Central memory CD8-positive, alpha-beta T cell (primary cell): Measurements from ENCODE around the gene HAUS1.
"Not testable (repeated sequence)": the region's sequence is repeated elsewhere in the genome, so short reads cannot be mapped to it uniquely, and the experiment has no call there.

ENCODE experiments used
- ATAC-seq: fragments of 150-1000 bp; cut with Tn5 transposase; replicated peaks from 2 replicates; pipeline ENCODE4 v1.10.0; 2022; ENCODE audit warnings: mild to moderate bottlenecking, moderate FRiP score, moderate number of reproducible peaks; ENCODE audit not compliant: poor library complexity, severe bottlenecking; ENCODE audit errors: extremely low read depth
- DNase-seq, 2 donors: peaks; one replicate each; pipeline ENCODE4 v3.0.0; 2021; ENCODE audit warnings: low spot score in 2 of 2
- H3K27ac Mint-ChIP-seq: one replicate; pipeline ENCODE4 v1.8.0; 2022; ENCODE audit warnings: low read depth, mild to moderate bottlenecking, moderate library complexity, mixed read lengths
- H3K27me3 Mint-ChIP-seq: one replicate; pipeline ENCODE4 v1.8.0; 2022; ENCODE audit warnings: mixed read lengths
- H3K36me3 Mint-ChIP-seq: one replicate; pipeline ENCODE4 v1.8.0; 2022; ENCODE audit warnings: mild to moderate bottlenecking, moderate library complexity, mixed read lengths; ENCODE audit not compliant: insufficient read depth
- H3K4me1 Mint-ChIP-seq: one replicate; pipeline ENCODE4 v1.8.0; 2022; ENCODE audit warnings: mixed read lengths
- H3K4me3 Mint-ChIP-seq: one replicate; pipeline ENCODE4 v1.8.0; 2022; ENCODE audit warnings: mild to moderate bottlenecking, moderate library complexity, mixed read lengths
- H3K9me3 Mint-ChIP-seq: one replicate; pipeline ENCODE4 v1.8.0; 2022; ENCODE audit warnings: mixed read lengths

The HAUS1 gene

GRCh38 chr18:46097801-46098615, 6.2 kb upstream of the HAUS1 start, which contains the start of gene ATP5F1A:
TSS of gene ATP5F1A (minus strand) at chr18:46098296. CDS start at chr18:46098231, 65 bp downstream.
- no peaks in the 10 kb centered on the region for H3K9me3 Mint-ChIP-seq
- peak within 1 kb of the TSS; percentile 95 for H3K4me3 Mint-ChIP-seq
- H3K27me3 Mint-ChIP-seq: no peaks in the 10 kb centered on the region
- ATAC-seq (peak; percentile 83), DNase-seq (peak; percentile 70 to 77)
- H3K4me1 Mint-ChIP-seq: peaks cover 26% of the 10 kb centered on the region
- H3K36me3 Mint-ChIP-seq: peaks cover 29% of the 10 kb centered on the region
- peak within 1 kb of the TSS; percentile 85 for H3K27ac Mint-ChIP-seq

- Mint-ChIP-seq H3K4me1 (peaks cover 26% of the 10 kb centered on the region), H3K36me3 (peaks cover 24% of the 10 kb centered on the region), H3K27ac (peak overlapping the region; percentile 85), H3K27me3 (no peaks in the 10 kb centered on the region), H3K9me3 (no peaks in the 10 kb centered on the region), H3K4me3 (peak overlapping the region; percentile 95)
- no peak for ATAC-seq
- DNase-seq: no peak
Observed at GRCh38 chr18:46098616-46098933, 5.6 kb upstream of the HAUS1 start.

GRCh38 chr18:46099463-46099862, 4.7 kb upstream of the HAUS1 start:
- Mint-ChIP-seq H3K27ac (no peak overlapping the region), H3K9me3 (no peaks in the 10 kb centered on the region), H3K36me3 (peaks cover 20% of the 10 kb centered on the region), H3K4me1 (peaks cover 19% of the 10 kb centered on the region), H3K27me3 (no peaks in the 10 kb centered on the region), H3K4me3 (peak overlapping the region; percentile 95)
- ATAC-seq: no peak
- no peak for DNase-seq

GRCh38 chr18:46109386-46109785, 5.2 kb downstream of the HAUS1 start:
- Mint-ChIP-seq H3K36me3 (peaks cover 14% of the 10 kb centered on the region), H3K27ac (no peak overlapping the region), H3K4me1 (peaks cover 22% of the 10 kb centered on the region), H3K4me3 (no peak overlapping the region), H3K27me3 (no peaks in the 10 kb centered on the region), H3K9me3 (no peaks in the 10 kb centered on the region)
- ATAC-seq: no peak
- no peak for DNase-seq

GRCh38 chr18:46110406-46110805, 6.2 kb downstream of the HAUS1 start:
- Mint-ChIP-seq H3K4me1 (peaks cover 15% of the 10 kb centered on the region), H3K27ac (no peak overlapping the region), H3K36me3 (peaks cover 16% of the 10 kb centered on the region), H3K27me3 (no peaks in the 10 kb centered on the region), H3K4me3 (no peak overlapping the region), H3K9me3 (no peaks in the 10 kb centered on the region)
- no peak for DNase-seq
- ATAC-seq: no peak

GRCh38 chr18:46113751-46114150, 9.6 kb downstream of the HAUS1 start:
- Mint-ChIP-seq H3K27ac (no peak overlapping the region), H3K36me3 (peaks cover 21% of the 10 kb centered on the region), H3K9me3 (no peaks in the 10 kb centered on the region), H3K4me3 (no peak overlapping the region), H3K27me3 (no peaks in the 10 kb centered on the region), H3K4me1 (peaks cover 15% of the 10 kb centered on the region)
- ATAC-seq (no peak), DNase-seq (no peak)

GRCh38 chr18:46126625-46127024, 22.4 kb downstream of the HAUS1 start:
- peaks cover 43% of the 10 kb centered on the region for H3K36me3 Mint-ChIP-seq
- H3K4me3 Mint-ChIP-seq, H3K27me3 Mint-ChIP-seq, ATAC-seq, H3K27ac Mint-ChIP-seq, H3K4me1 Mint-ChIP-seq, H3K9me3 Mint-ChIP-seq, DNase-seq: not testable (repeated sequence)

- ATAC-seq: no peak
- H3K27me3 Mint-ChIP-seq: no peaks in the 10 kb centered on the region
- no peak overlapping the region for H3K27ac Mint-ChIP-seq
Observed at GRCh38 chr18:46130061-46130460, 25.9 kb downstream of the HAUS1 start.

GRCh38 chr18:46130549-46130948, 26.4 kb downstream of the HAUS1 start:
- H3K4me1 Mint-ChIP-seq, ATAC-seq, H3K9me3 Mint-ChIP-seq, H3K4me3 Mint-ChIP-seq, DNase-seq, H3K27me3 Mint-ChIP-seq, H3K27ac Mint-ChIP-seq: not testable (repeated sequence)
- peaks cover 23% of the 10 kb centered on the region for H3K36me3 Mint-ChIP-seq

More at GRCh38 chr18:46130061-46130460, 25.9 kb downstream of the HAUS1 start:
- Mint-ChIP-seq H3K36me3 (peaks cover 25% of the 10 kb centered on the region), H3K4me1 (no peaks in the 10 kb centered on the region), H3K9me3 (no peaks in the 10 kb centered on the region), H3K4me3 (no peak overlapping the region)
- DNase-seq: no peak

GRCh38 chr18:46133534-46133933, 29.3 kb downstream of the HAUS1 start:
- no peak overlapping the region for H3K27ac Mint-ChIP-seq
- DNase-seq (no peak), ATAC-seq (no peak)
- peaks cover 8% of the 10 kb centered on the region for H3K36me3 Mint-ChIP-seq
- H3K9me3 Mint-ChIP-seq: no peaks in the 10 kb centered on the region
- H3K27me3 Mint-ChIP-seq: no peaks in the 10 kb centered on the region
- H3K4me3 Mint-ChIP-seq: no peak overlapping the region
- peaks cover 5% of the 10 kb centered on the region for H3K4me1 Mint-ChIP-seq

- Mint-ChIP-seq H3K9me3 (no peaks in the 10 kb centered on the region), H3K27me3 (no peaks in the 10 kb centered on the region), H3K36me3 (peaks cover 1% of the 10 kb centered on the region), H3K27ac (no peak overlapping the region), H3K4me1 (peaks cover 5% of the 10 kb centered on the region), H3K4me3 (no peak overlapping the region)
- DNase-seq: no peak
- no peak for ATAC-seq
Observed at GRCh38 chr18:46134920-46135675, 30.9 kb downstream of the HAUS1 start.

GRCh38 chr18:46140173-46140572, 36.0 kb downstream of the HAUS1 start:
- peaks cover 5% of the 10 kb centered on the region for H3K4me1 Mint-ChIP-seq
- no peak for ATAC-seq
- no peaks in the 10 kb centered on the region for H3K27me3 Mint-ChIP-seq
- H3K9me3 Mint-ChIP-seq: no peaks in the 10 kb centered on the region
- DNase-seq: no peak
- no peak overlapping the region for H3K4me3 Mint-ChIP-seq
- no peaks in the 10 kb centered on the region for H3K36me3 Mint-ChIP-seq
- no peak overlapping the region for H3K27ac Mint-ChIP-seq

- DNase-seq: no peak
- H3K4me1 Mint-ChIP-seq: peaks cover 5% of the 10 kb centered on the region
- H3K9me3 Mint-ChIP-seq: no peaks in the 10 kb centered on the region
- no peaks in the 10 kb centered on the region for H3K27me3 Mint-ChIP-seq
- H3K27ac Mint-ChIP-seq: no peak overlapping the region
- no peak overlapping the region for H3K4me3 Mint-ChIP-seq
- no peaks in the 10 kb centered on the region for H3K36me3 Mint-ChIP-seq
- ATAC-seq: no peak
Observed at GRCh38 chr18:46141199-46141598, 37.0 kb downstream of the HAUS1 start.
